HUES48 (cell line): Measurements from ENCODE around the gene PANK3.
"Not testable (repeated sequence)": the region's sequence is repeated elsewhere in the genome, so short reads cannot be mapped to it uniquely, and the experiment has no call there.

Experiments used
- H3K27ac ChIP-seq: one replicate; pipeline ENCODE4 v1.7.0; 2013; ENCODE audit warnings: low read depth, low read length, inconsistent platforms
- H3K27me3 ChIP-seq: 2 replicates; pipeline ENCODE4 v1.6.1; 2013; ENCODE audit warnings: mild to moderate bottlenecking, low read length; ENCODE audit not compliant: control insufficient read depth, insufficient read depth
- H3K36me3 ChIP-seq: 2 replicates; pipeline ENCODE4 v1.6.1; 2013; ENCODE audit warnings: low read length; ENCODE audit not compliant: control insufficient read depth, insufficient read depth
- H3K4me1 ChIP-seq: 2 replicates; pipeline ENCODE4 v1.6.1; 2013; ENCODE audit warnings: mild to moderate bottlenecking, low read length; ENCODE audit not compliant: control insufficient read depth, insufficient read depth
- H3K4me3 ChIP-seq: 2 replicates; pipeline ENCODE4 v1.5.1; 2013; ENCODE audit warnings: mild to moderate bottlenecking, low read depth, low read length
- H3K9ac ChIP-seq: 2 replicates; pipeline ENCODE4 v1.6.1; 2013; ENCODE audit warnings: mild to moderate bottlenecking, low read depth, low read length, moderate library complexity
- H3K9me3 ChIP-seq: 2 replicates; pipeline ENCODE4 v1.6.1; 2013; ENCODE audit warnings: low read length; ENCODE audit not compliant: control insufficient read depth, insufficient read depth

PANK3 gene

DNA sequence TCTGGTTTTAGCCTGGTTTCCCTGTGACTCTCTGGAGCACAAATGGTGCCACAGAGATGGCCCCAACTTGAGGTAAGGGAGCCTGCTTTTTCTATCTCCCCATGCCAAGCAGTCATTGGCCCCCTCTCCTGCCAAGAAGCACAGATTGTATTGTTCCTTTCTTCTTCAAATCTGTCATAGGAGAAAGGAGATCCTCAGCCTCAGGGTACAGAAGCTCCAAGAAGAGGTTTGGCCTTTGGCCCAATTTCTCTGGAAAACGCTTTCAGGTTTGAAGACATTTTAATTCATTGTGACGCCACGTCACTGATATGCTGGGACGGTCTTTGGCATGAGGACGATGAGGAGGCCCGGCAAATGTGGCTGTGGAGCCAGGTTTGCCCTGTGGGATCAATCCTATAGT, 29.2 kb upstream of the PANK3 start:
- Histone ChIP-seq H3K9me3 (no peaks in the 10 kb centered on the region), H3K27me3 (no peaks in the 10 kb centered on the region), H3K27ac (no peak overlapping the region), H3K9ac (no peak overlapping the region), H3K36me3 (no peaks in the 10 kb centered on the region), H3K4me1 (no peaks in the 10 kb centered on the region), H3K4me3 (no peak overlapping the region)

DNA sequence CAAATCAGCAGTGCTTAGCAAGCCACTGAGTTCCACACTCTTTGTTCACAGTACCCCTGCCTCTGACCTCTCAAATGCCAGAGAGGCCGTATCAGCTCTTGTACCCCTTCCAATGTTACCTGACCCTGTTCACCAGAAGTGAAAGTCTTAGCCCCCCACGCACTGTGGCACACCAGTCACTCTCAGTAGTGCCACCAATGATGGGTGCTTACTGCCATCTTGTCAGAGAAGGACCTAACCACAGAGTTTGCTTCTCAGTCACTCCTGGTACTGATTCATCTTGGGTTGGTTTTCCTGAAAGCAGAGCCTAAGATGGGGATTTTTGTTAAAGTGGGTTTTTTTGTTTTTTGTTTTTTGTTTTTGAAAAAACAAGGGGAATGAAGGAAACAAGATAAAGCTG, 28.8 kb upstream of the PANK3 start:
- H3K9ac ChIP-seq: no peak overlapping the region
- H3K4me1 ChIP-seq: no peaks in the 10 kb centered on the region
- H3K4me3 ChIP-seq: no peak overlapping the region
- H3K9me3 ChIP-seq: no peaks in the 10 kb centered on the region
- no peaks in the 10 kb centered on the region for H3K36me3 ChIP-seq
- H3K27ac ChIP-seq: no peak overlapping the region
- H3K27me3 ChIP-seq: no peaks in the 10 kb centered on the region

DNA sequence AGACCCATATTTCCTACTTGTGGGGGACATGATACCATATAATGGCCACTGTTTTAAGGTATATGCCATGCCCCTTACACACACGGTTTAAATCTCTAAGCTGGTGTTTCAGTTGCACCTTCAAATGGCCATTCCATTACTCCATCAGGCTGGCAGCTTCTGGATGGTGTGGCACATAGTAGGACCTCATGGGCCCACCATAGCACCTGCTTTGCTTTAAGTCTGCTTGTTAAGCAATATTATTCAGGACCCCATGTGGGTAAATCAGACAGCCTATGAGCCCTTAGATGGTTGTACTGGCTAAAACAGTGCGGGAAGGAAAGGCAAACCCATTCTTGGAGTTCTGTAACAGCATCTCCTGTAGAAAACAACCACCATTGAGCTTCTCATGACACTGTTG, 27.4 kb upstream of the PANK3 start:
- H3K36me3 ChIP-seq: no peaks in the 10 kb centered on the region
- H3K9ac ChIP-seq: no peak overlapping the region
- no peaks in the 10 kb centered on the region for H3K27me3 ChIP-seq
- H3K4me3 ChIP-seq: no peak overlapping the region
- H3K9me3 ChIP-seq: no peaks in the 10 kb centered on the region
- no peaks in the 10 kb centered on the region for H3K4me1 ChIP-seq
- no peak overlapping the region for H3K27ac ChIP-seq

DNA sequence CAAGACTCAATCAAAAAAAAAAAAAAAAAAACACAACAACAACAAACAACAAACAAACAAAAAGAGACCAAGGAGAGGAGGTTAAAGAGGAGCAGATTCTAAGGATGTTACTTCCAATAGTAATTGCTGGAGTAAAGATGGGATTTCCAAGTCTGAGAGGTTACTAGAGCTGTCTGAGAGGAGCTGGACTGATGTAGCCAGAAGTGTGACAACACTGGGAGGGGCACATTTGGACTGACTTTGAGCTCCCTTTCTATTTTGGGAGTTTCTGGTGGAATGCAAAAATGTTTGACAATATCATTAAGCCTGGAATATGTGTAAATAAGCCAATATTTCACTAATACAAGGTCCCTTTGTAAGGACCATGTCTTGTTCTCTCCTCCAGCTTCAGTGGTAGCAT, 25.3 kb upstream of the PANK3 start:
- H3K27me3 ChIP-seq: no peaks in the 10 kb centered on the region
- H3K9me3 ChIP-seq: no peaks in the 10 kb centered on the region
- no peaks in the 10 kb centered on the region for H3K36me3 ChIP-seq
- peaks cover 8% of the 10 kb centered on the region for H3K4me1 ChIP-seq
- H3K27ac ChIP-seq: no peak overlapping the region
- H3K4me3 ChIP-seq: no peak overlapping the region
- no peak overlapping the region for H3K9ac ChIP-seq

DNA sequence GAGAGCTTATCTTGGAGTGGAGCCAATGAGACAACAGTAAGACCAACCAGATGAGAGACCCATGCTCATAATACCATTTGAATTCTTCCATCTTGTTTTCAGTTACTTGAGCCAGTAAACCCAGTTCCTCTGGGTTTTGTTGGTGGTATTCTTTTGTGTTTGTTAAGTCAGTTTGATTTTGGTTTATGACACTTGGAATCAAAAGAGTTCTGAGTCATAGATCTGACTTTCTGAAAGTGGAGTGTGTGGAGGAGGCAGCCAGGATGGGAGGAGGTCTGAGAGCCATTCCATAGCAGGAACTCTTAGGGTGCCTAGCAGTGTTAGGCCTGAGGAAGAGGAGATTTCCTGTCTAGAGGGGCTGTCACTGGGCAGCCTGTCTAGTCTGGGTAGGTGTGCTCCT, 24.6 kb upstream of the PANK3 start:
- peaks cover 8% of the 10 kb centered on the region for H3K4me1 ChIP-seq
- no peak overlapping the region for H3K9ac ChIP-seq

DNA sequence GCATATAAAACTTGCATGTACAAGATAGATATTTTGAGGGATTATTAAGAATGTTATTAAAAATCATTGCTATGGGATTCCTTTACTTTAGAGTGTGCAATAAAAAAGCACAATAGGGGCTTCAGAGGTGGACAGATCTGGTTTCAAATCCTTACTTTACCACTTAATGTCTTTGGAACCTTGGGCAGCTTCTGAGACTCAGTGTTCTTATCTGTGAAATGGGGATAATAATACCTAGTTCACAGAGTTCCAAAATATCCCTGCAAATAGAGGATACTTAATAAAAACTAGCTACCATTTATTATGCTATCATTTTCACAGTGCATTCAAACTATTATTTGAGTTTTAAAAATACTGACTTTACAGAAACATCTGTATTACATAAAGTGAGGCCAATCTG, 23.3 kb upstream of the PANK3 start:
- peaks cover 3% of the 10 kb centered on the region; the same call in 1 of the 2 replicates for H3K27me3 ChIP-seq
- no peak overlapping the region for H3K9ac ChIP-seq
- peaks cover 8% of the 10 kb centered on the region for H3K4me1 ChIP-seq
- H3K4me3 ChIP-seq: no peak overlapping the region
- H3K9me3 ChIP-seq: no peaks in the 10 kb centered on the region
- no peak overlapping the region for H3K27ac ChIP-seq
- no peaks in the 10 kb centered on the region for H3K36me3 ChIP-seq

More for the DNA sequence above, 24.6 kb upstream of the PANK3 start:
- no peaks in the 10 kb centered on the region; the same call in 1 of the 2 replicates for H3K27me3 ChIP-seq
- H3K36me3 ChIP-seq: no peaks in the 10 kb centered on the region
- no peak overlapping the region for H3K27ac ChIP-seq
- H3K9me3 ChIP-seq: no peaks in the 10 kb centered on the region
- no peak overlapping the region for H3K4me3 ChIP-seq

DNA sequence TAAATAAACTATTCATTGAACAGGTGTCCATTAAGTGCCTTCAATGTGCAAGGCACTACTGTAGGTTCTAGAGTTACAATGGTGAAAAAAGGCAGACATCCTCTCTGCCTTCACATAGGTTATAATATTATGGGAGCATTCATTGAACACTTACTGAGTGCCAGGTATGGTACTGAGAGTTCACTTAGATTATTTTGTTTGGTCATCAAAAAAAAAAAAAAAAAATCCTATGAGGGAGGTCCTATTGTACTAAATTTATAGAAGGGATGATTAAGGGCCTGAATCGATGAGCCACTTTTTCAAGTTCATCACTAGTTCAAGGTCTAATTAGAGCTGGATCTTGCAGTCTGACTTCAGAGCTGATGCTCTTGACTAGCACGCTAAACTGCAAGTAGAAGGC, 22.8 kb upstream of the PANK3 start:
- Histone ChIP-seq H3K27me3 (peaks cover 8% of the 10 kb centered on the region), H3K9ac (no peak overlapping the region), H3K36me3 (no peaks in the 10 kb centered on the region), H3K4me1 (peaks cover 8% of the 10 kb centered on the region), H3K27ac (no peak overlapping the region), H3K4me3 (no peak overlapping the region), H3K9me3 (no peaks in the 10 kb centered on the region)

DNA sequence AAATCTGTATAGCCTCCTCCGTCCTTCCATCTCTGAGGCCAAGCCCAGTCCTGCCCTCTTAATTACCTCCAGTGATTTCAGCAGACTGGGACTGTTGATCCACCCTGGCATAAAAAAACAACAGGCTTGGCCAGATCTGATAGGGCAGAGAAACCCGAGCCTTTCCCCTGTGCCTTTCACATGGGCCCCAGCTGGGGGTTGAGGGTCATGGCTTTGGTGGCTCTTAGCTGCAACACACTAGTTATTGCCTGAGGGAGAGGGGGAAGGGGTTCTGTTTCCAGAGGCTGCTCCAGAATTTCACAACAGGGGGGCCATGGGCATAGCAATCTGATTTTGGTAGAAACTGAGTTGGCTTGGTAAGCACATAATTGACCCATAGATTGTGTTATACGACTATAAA, 21.2 kb upstream of the PANK3 start:
- H3K27me3 ChIP-seq: peaks cover 13% of the 10 kb centered on the region
- H3K27ac ChIP-seq: no peak overlapping the region
- H3K9me3 ChIP-seq: no peaks in the 10 kb centered on the region
- H3K4me1 ChIP-seq: peaks cover 8% of the 10 kb centered on the region
- no peaks in the 10 kb centered on the region for H3K36me3 ChIP-seq
- H3K9ac ChIP-seq: no peak overlapping the region
- H3K4me3 ChIP-seq: no peak overlapping the region

DNA sequence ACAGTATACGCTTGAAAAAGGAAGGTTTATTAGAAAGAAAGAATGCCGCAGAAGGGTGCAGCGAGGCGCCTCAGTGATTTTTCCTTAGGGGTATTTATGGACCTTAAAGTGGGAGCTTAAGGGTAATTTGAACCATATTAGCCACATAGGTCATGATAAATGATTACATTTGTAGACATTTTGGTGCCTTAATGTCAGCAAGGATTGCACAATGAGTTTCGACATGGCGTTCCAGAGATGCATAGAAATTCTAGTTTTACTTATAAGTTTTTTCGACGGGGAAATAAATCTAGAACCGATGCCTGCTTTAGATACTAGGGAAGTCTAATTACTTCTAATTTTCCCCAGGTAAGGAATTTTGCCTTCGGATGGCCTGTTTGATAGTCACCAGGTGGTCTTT, 20.7 kb upstream of the PANK3 start:
- no peak overlapping the region for H3K9ac ChIP-seq

DNA sequence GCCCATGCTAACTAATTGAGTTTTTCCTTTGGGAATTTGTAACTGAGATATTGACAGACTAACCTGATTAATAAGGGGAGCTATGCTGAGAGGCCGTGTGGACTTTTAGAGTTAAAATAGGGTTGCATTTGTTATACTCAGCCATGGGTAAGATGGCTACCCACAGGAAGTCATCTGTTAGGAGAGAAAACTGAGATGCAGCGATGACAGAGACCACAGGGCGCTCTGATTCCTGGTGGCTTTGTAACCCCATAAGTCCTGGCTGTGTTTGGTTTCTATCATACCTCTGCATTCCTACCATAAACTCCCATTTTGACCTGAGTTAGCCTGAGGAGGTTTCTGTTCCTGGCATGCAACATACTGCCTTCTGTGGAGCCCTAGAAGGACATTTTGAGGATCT, 19.5 kb upstream of the PANK3 start:
- H3K36me3 ChIP-seq: no peaks in the 10 kb centered on the region
- H3K9ac ChIP-seq: no peak overlapping the region
- H3K4me3 ChIP-seq: no peak overlapping the region
- H3K27me3 ChIP-seq: peaks cover 13% of the 10 kb centered on the region
- no peaks in the 10 kb centered on the region for H3K9me3 ChIP-seq
- H3K4me1 ChIP-seq: peaks cover 8% of the 10 kb centered on the region
- H3K27ac ChIP-seq: no peak overlapping the region

More for the DNA sequence above, 20.7 kb upstream of the PANK3 start:
- H3K36me3 ChIP-seq: no peaks in the 10 kb centered on the region
- no peak overlapping the region for H3K27ac ChIP-seq
- H3K4me1 ChIP-seq: peaks cover 8% of the 10 kb centered on the region
- H3K9me3 ChIP-seq: no peaks in the 10 kb centered on the region
- peaks cover 13% of the 10 kb centered on the region for H3K27me3 ChIP-seq
- no peak overlapping the region for H3K4me3 ChIP-seq

DNA sequence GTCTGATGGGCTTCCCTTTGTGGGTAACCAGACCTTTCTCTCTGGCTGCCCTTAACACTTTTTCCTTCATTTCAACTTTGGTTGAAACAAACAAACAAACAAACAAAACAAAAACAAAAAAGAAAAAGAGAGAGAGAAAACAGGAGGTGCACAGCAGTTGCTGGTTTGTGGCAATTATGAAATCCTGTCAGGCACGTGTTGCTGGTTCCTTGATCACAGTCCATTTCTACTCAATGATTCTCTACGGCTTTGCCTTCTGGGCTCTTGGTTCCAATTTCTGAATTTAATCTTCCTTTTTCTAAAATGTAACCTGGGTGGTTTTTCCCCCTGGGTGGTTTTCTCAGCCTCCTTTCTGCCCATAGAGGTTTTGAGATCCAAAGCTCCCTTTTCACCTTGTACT, 17.8 kb upstream of the PANK3 start:
- Histone ChIP-seq H3K4me1 (peaks cover 8% of the 10 kb centered on the region), H3K9ac (no peak overlapping the region)

DNA sequence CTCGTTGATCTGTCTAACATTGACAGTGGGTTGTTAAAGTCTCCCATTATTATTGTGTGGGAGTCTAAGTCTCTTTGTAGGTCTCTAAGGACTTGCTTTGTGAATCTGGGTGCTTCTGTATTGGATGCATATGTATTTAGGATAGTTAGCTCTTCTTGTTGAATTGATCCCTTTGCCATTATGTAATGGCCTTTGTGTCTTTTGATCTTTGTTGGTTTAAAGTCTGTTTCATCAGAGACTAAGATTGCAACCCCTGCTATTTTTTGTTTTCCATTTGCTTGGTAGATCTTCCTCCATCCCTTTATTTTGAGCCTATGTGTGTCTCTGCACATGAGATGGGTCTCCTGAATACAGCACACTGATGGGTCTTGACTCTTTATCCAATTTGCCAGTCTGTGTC, 17.0 kb upstream of the PANK3 start:
- H3K27ac ChIP-seq, H3K9me3 ChIP-seq, H3K36me3 ChIP-seq, H3K9ac ChIP-seq, H3K4me3 ChIP-seq, H3K4me1 ChIP-seq: not testable (repeated sequence)
- H3K27me3 ChIP-seq: peaks cover 13% of the 10 kb centered on the region

More for the DNA sequence above, 17.8 kb upstream of the PANK3 start:
- no peaks in the 10 kb centered on the region for H3K9me3 ChIP-seq
- peaks cover 13% of the 10 kb centered on the region for H3K27me3 ChIP-seq
- H3K27ac ChIP-seq: no peak overlapping the region
- H3K4me3 ChIP-seq: no peak overlapping the region
- H3K36me3 ChIP-seq: no peaks in the 10 kb centered on the region
